Caco-2 (cell line): ENCODE measurements around the gene VAPA. TPM values are rescaled to one million over a fixed set of nuclear protein-coding genes. Genes with fewer than 3 reads are reported as not detected.

Experiments
- BruUV-seq: library from RNA; stranded (reverse); fragments of 400-500 nt; replicated peaks from 2 replicates; lab custom pipeline; 2021; lab: Mats Ljungman, UMichigan
- CTCF ChIA-PET: fragments of 300-600 bp; sonication (Branson Sonifier 250); formaldehyde crosslinking; loops from one replicate; lab custom pipeline; 2022; ENCODE audit warnings: antibody characterized with exemption; lab: Charles Lee
- POLR2A ChIA-PET: fragments of 300-600 bp; sonication (Branson Sonifier 250); formaldehyde crosslinking; loops from one replicate; lab custom pipeline; 2022; ENCODE audit warnings: antibody characterized with exemption; lab: Charles Lee
- DNase-seq, 2 experiments: peaks; one replicate each; pipeline versions ENCODE4 v3.0.0 to v3.0.0-alpha.2; 2020 to 2022
- H3K27me3 ChIP-seq: replicated peaks from 2 replicates; pipeline ENCODE4 v1.6.0; 2011; ENCODE audit warnings: low read length; ENCODE audit not compliant: control insufficient read depth, insufficient read depth
- H3K36me3 ChIP-seq: 2 replicates; pipeline ENCODE4 v1.5.1; 2011; ENCODE audit warnings: low read length; ENCODE audit not compliant: control insufficient read depth, insufficient read depth
- H3K4me1 ChIP-seq: fragments of 250-450 bp; sonication (Bioruptor Pico); 2 replicates; pipeline ENCODE4 v1.5.1; 2020; ENCODE audit warnings: mild to moderate bottlenecking
- H3K4me3 ChIP-seq: 2 replicates; pipeline ENCODE4 v1.5.1; 2011; ENCODE audit warnings: low read depth, mild to moderate bottlenecking, control low read depth, low read length
- H3K9me3 ChIP-seq: fragments of 250-450 bp; sonication (Bioruptor Pico); 2 replicates; pipeline ENCODE4 v1.5.1; 2020; ENCODE audit warnings: mild to moderate bottlenecking, moderate library complexity
- H3K27ac Mint-ChIP-seq: one replicate; pipeline ENCODE4 v1.8.0; 2022; ENCODE audit warnings: mixed read lengths; ENCODE audit not compliant: unreplicated experiment
- H3K27me3 Mint-ChIP-seq: one replicate; pipeline ENCODE4 v1.8.0; 2022; ENCODE audit warnings: mixed read lengths; ENCODE audit not compliant: insufficient read depth, unreplicated experiment
- H3K36me3 Mint-ChIP-seq: one replicate; pipeline ENCODE4 v1.8.0; 2022; ENCODE audit warnings: mild to moderate bottlenecking, mixed read lengths; ENCODE audit not compliant: insufficient read depth, unreplicated experiment
- H3K4me1 Mint-ChIP-seq: one replicate; pipeline ENCODE4 v1.8.0; 2022; ENCODE audit warnings: low read depth, mixed read lengths; ENCODE audit not compliant: unreplicated experiment
- H3K4me3 Mint-ChIP-seq: one replicate; pipeline ENCODE4 v1.8.0; 2022; ENCODE audit warnings: mild to moderate bottlenecking, moderate library complexity, mixed read lengths; ENCODE audit not compliant: unreplicated experiment
- H3K9me3 Mint-ChIP-seq: one replicate; pipeline ENCODE4 v1.8.0; 2022; ENCODE audit warnings: mixed read lengths; ENCODE audit not compliant: unreplicated experiment
- CTCF ChIP-seq, 2 experiments: fragments of 200-600 bp in 1 of 2; IDR thresholded peaks; 1 replicate in 1 of 2; 2 replicates in 1 of 2; pipeline versions ENCODE4 v1.5.1 to v1.8.0; 2011 to 2022; ENCODE audit warnings: antibody characterized with exemption in 1 of 2, control low read depth in 1 of 2, inconsistent platforms in 1 of 2, low read depth in 1 of 2, low read length in 1 of 2, mild to moderate bottlenecking in 1 of 2, moderate library complexity in 1 of 2; ENCODE audit not compliant: insufficient read depth in 1 of 2, severe bottlenecking in 1 of 2, unreplicated experiment in 1 of 2
- intact Hi-C: fragments of 100-400 bp; cut with micrococcal nuclease; formaldehyde crosslinking; loops from one replicate; pipeline ENCODE4 v1.10.0; 2022; ENCODE audit not compliant: unreplicated experiment
- total RNA-seq: library from RNA; stranded (reverse); gene quantifications from 2 replicates; pipeline ENCODE4 v1.2.3, GENCODE V29; 2022

VAPA gene
- total RNA-seq, 1 experiment from 2014 or later = 222 TPM

DNA sequence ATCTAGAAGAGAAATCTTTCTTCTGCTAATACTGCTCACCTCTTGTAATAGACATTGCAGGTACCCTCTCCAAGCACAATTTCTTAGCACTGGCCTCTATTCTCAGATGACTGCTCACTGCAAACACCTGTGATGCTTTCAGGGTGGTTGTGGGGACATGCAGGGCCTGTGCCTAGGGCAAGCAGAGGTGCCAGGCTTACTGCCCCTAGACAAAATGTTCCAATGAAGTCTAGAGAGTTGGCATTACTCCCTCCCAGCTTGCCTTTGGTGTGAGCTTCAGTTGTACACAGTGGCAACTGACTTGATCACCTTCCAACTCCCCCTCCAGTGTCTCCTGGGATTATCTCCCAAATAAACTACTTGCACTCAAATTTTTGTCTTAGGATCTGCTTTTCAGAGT, 41.0 kb upstream of the VAPA start:
- POLR2A ChIA-PET = no interaction called here
- Mint-ChIP-seq H3K36me3 (peaks cover 8% of the 10 kb centered on the region), H3K9me3 (no peaks in the 10 kb centered on the region), H3K27me3 (no peaks in the 10 kb centered on the region), H3K27ac (no peak overlapping the region), H3K4me3 (no peak overlapping the region), H3K4me1 (peaks cover 47% of the 10 kb centered on the region)
- intact Hi-C loops = no loop called here
- DNase-seq = no peak
- Histone ChIP-seq H3K4me1 (peaks cover 43% of the 10 kb centered on the region), H3K9me3 (no peaks in the 10 kb centered on the region), H3K27me3 (no peaks in the 10 kb centered on the region), H3K4me3 (no peak overlapping the region), H3K36me3 (no peaks in the 10 kb centered on the region)
- no peak for TF ChIP-seq CTCF (IDR thresholded peaks at IDR 0.05; ENCODE audit: insufficient read depth in 1 of 2, low read depth in 1 of 2, low read length in 1 of 2, severe bottlenecking in 1 of 2, unreplicated experiment in 1 of 2)
- CTCF ChIA-PET = no interaction called here
- BruUV-seq = no TSS peak

DNA sequence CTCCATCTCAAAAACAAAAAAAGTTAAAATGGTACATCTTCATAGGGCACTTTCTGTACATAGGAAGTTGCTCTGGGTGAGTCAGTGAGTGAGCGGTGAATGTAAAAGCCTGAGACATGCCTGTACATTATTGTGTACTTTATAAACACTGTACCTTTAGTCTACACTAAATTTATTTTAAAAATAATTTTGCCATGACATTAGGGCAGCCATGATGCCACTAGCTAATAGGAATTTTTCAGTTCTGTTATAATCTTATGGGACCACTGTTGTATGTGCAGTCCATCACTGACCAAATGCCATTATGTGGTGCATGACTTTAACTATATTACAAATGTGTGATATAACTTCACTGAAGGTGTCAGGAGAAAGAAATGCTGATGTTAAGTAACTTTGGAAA, 39.1 kb upstream of the VAPA start:
- no peak for TF ChIP-seq CTCF (IDR thresholded peaks at IDR 0.05; ENCODE audit: insufficient read depth in 1 of 2, low read depth in 1 of 2, low read length in 1 of 2, severe bottlenecking in 1 of 2, unreplicated experiment in 1 of 2)
- no peaks in the 10 kb centered on the region for H3K36me3 ChIP-seq
- ChIA-PET CTCF (no interaction called here), POLR2A (no interaction called here)
- no peaks in the 10 kb centered on the region for H3K9me3 ChIP-seq
- no peaks in the 10 kb centered on the region for H3K27me3 Mint-ChIP-seq
- peak overlapping the region; percentile 35 for H3K27ac Mint-ChIP-seq
- no TSS peak for BruUV-seq
- no peaks in the 10 kb centered on the region for H3K27me3 ChIP-seq
- no peak for DNase-seq
- H3K9me3 Mint-ChIP-seq = no peaks in the 10 kb centered on the region
- no peak overlapping the region for H3K4me3 Mint-ChIP-seq
- intact Hi-C loops = loop anchor here (5.0 kb wide), 1 partner anchor 137 kb away; no protein-coding TSS in a partner anchor
- H3K4me3 ChIP-seq = no peak overlapping the region
- peaks cover 33% of the 10 kb centered on the region for H3K4me1 Mint-ChIP-seq
- H3K4me1 ChIP-seq = peaks cover 38% of the 10 kb centered on the region
- peaks cover 8% of the 10 kb centered on the region for H3K36me3 Mint-ChIP-seq

GRCh38 chr18:9876212-9876866, 37.5 kb upstream of the VAPA start:
- POLR2A ChIA-PET = interaction anchor here (0.6 kb wide), 2 partner anchors 23 to 51 kb away, joined by 3 read pairs; no protein-coding TSS in a partner anchor
- H3K4me3 ChIP-seq = no peak overlapping the region

More at GRCh38 chr18:9876212-9876866, 37.5 kb upstream of the VAPA start:
- Mint-ChIP-seq H3K9me3 (no peaks in the 10 kb centered on the region), H3K4me1 (peaks cover 18% of the 10 kb centered on the region), H3K36me3 (peaks cover 8% of the 10 kb centered on the region), H3K27ac (peak overlapping the region; percentile 78), H3K4me3 (peak overlapping the region; percentile 58), H3K27me3 (no peaks in the 10 kb centered on the region)
- CTCF ChIA-PET = interaction anchor here (1.5 kb wide), 1 partner anchor 10 kb away, joined by 5 read pairs; the partner anchor contains the start of gene TXNDC2
- Histone ChIP-seq H3K9me3 (no peaks in the 10 kb centered on the region), H3K27me3 (no peaks in the 10 kb centered on the region), H3K4me1 (peaks cover 34% of the 10 kb centered on the region), H3K36me3 (no peaks in the 10 kb centered on the region)
- no TSS peak for BruUV-seq
- TF ChIP-seq CTCF (IDR thresholded peaks at IDR 0.05; ENCODE audit: insufficient read depth in 1 of 2, low read depth in 1 of 2, low read length in 1 of 2, severe bottlenecking in 1 of 2, unreplicated experiment in 1 of 2) = no peak
- DNase-seq = no peak
- intact Hi-C loops = loop anchor here (2.0 to 5.0 kb wide), 2 partner anchors 68 to 139 kb away; no protein-coding TSS in a partner anchor
